ENCODE results near the gene NIN.
"Not testable (repeated sequence)": the region's sequence is repeated elsewhere in the genome, so short reads cannot be mapped to it uniquely, and the experiment has no call there.

The NIN gene

DNA sequence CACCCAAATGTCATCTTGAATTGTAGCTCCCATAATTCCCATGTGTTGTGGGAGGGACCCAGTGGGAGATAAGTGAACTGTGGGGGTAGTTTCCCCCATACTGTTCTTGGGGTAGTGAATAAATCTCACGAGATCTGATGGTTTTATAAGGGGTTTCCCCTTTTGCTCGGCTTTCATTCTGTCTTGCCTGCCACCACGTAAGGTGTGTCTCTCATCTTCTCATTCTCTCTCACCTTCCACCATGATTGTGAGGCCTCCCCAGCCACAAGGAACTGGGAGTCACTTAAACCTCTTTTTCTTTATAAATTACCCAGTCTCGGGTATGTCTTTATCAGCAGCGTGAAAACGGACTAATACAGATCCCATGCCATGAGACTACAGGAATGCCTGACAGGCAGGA lies 11.7 kb downstream of the NIN start:
- DNase-seq, result not testable (repeated sequence)

DNA sequence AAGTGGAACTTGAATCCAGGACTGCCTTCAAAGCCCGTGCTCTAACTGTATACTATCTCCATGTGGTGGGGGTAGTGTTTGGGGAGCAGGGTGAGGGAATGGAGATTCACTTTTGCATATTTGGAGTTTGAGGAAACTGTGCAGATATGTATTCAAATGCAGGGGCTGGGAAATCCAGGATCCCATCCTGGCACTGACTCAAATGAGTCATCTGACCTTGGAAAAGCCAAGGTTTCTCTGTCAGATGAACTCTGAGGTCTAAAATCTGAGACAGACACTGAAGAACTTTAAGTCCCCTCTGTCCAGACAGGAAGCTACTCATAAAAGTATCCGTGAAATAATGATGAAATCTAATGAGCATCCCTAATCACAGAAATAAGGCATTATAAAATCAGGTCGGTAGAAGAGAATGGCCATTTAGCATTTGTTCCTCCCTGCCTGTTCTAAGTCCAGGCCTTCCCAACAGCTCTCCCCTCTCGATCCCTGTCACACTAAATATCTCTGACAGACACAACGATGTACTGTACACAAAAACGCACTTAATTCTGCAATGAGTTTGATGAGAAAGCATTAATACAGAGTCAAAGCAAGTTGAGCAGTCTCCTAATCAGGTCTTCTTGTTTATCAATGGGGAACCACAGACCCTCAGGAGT lies 14.4 kb downstream of the NIN start:
- no peak for DNase-seq

GRCh38 chr14:50815526-50815925 lies 15.4 kb downstream of the NIN start:
- not testable (repeated sequence) for DNase-seq

GRCh38 chr14:50815058-50815457 lies 15.9 kb downstream of the NIN start:
- DNase-seq, result not testable (repeated sequence)

DNA sequence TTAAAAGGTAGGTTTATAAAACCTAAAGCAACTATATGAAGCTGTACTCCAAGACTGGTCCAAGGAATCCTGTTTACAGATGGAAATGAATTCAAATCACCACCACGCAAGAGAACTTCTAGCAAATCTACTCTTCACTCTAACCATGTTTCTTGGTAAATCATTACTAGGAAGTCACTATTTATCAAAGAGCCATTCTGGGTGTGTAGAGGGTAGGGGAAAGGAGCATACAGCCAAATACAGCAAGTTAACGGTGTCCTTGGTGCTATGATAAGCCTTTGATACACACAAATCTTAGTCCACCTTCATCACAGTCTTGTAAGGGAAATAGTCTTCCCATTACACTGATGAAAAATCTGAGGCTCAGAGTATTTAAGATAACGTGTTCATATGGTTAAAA lies 16.8 kb downstream of the NIN start:
- no peak for DNase-seq

- no peak for DNase-seq
Measured at GRCh38 chr14:50813544-50813863, 17.5 kb downstream of the NIN start.

- no peak for DNase-seq
Measured at GRCh38 chr14:50812856-50813543, 18.0 kb downstream of the NIN start.

DNA sequence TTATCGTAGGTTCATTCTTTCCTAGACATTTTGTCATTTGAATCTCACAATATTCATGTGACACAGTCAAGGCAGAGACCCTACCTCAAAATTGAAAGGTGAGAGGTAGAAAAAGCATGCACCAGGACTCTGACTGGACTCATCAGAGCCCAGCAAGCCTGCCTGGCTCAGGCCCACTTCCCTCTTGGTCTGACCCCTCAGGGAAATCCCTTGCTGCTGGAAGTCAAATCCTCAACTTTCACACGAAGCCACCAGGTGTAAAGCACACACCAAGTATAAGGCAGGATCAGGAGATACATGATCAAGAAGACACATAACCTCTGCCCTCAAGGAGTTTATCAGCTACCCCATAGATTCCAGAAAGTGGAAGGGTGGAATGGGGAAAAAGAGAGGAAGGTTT lies 18.8 kb downstream of the NIN start:
- DNase-seq, result no peak

DNA sequence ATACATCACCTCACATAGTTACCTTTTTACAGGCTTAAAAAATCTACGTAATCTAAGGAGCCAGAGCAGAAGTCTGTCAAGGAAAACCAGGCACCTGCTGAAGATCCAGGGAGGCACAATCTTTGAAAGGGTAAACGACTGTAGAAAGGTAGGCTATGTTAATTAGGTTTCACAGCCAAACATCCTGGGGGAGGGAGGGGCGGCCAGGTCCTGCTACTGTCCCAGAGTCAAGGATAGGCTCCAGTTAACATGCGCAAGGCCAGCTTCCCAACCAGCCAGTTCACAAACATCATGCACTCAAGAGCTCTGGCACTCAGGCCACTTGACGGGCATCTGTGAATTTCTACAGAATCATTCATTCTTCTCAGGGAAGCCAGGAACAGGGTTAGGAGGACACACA lies 22.9 kb downstream of the NIN start:
- DNase-seq, result no peak

GRCh38 chr14:50806241-50806933 lies 24.6 kb downstream of the NIN start:
- DNase-seq, result no peak

GRCh38 chr14:50805396-50805795 lies 25.6 kb downstream of the NIN start:
- DNase-seq, result no peak

- peak in 2 of 58 donors; percentile 64 to 70 for DNase-seq
Measured at GRCh38 chr14:50804181-50804721, 26.7 kb downstream of the NIN start.

DNA sequence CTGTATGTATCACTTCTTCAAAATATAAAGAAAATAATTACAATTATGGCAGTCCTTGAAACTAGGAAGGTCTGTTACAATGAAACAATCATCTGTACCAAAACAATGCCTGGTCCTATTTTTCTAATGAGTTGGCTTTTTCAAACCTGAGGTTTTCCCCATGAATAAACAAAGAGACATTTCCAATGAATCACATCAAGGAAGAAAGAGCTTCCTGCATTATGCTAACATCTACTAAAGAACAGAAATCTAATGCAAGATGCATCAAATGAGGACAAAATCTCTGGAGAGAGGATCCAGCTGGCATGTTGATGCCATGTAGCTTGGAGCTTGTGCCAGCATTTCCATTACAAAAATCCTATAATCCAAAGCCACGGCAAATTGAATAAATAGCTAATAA lies 29.3 kb downstream of the NIN start:
- no peak for DNase-seq

GRCh38 chr14:50800032-50800431 lies 30.9 kb downstream of the NIN start:
- DNase-seq, result no peak

- no peak for DNase-seq
Measured at GRCh38 chr14:50798048-50798421, 32.9 kb downstream of the NIN start.

- peak in 2 of 58 donors; percentile 26 to 71 for DNase-seq
Measured at GRCh38 chr14:50797250-50798047, 33.5 kb downstream of the NIN start.

DNA sequence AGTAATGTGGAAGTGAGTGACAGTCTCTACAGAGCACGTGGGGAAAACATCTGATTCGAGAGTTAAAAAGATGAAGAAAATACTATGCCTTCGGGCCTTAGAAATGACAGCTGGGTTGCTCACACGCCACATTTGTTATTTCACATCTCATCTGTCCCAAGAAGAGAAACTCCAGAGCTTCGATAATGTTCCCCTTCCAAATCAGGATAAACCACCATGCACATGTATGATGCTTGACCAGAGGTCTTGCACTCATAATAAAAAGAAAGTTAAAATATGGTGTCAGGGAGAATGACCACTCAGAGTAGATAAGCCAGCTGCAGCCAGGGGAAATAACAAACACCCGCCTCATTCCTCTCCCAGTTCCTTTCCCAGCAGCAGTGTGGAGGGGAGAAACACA lies 34.6 kb downstream of the NIN start:
- no peak for DNase-seq

- no peak for DNase-seq
Measured at GRCh38 chr14:50795909-50796308, 35.1 kb downstream of the NIN start.

GRCh38 chr14:50795142-50795541 lies 35.8 kb downstream of the NIN start:
- DNase-seq, result no peak

GRCh38 chr14:50794068-50794645 lies 36.8 kb downstream of the NIN start:
- DNase-seq, result no peak

- no peak for DNase-seq
Measured at GRCh38 chr14:50792634-50793068, 38.3 kb downstream of the NIN start.
